GM12891 (cell line): ENCODE data around the gene TRPV2.

Experiments used
- DNase-seq: peaks from one replicate; pipeline ENCODE4 v3.0.0; 2011; ENCODE audit warnings: low spot score; ENCODE audit not compliant: insufficient read length
- FAIRE-seq: peaks from 2 replicates; lab custom pipeline; 2011; peaks lifted over from hg19 to GRCh38; lab: Jason Lieb, UNC
- PAX5 ChIP-seq: IDR thresholded peaks from 2 replicates; pipeline ENCODE4 v1.6.1; 2011; ENCODE audit warnings: low read length, moderate library complexity, mild to moderate bottlenecking; ENCODE audit not compliant: insufficient read depth, severe bottlenecking
- POLR2A ChIP-seq: IDR thresholded peaks from 2 replicates; pipeline ENCODE4 v1.6.1; 2011; ENCODE audit warnings: low read depth, low read length, control low read depth
- POLR2AphosphoS5 ChIP-seq: IDR thresholded peaks from 2 replicates; pipeline ENCODE4 v1.6.1; 2011; ENCODE audit warnings: low read depth, low read length, control low read depth
- POU2F2 ChIP-seq: IDR thresholded peaks from 2 replicates; pipeline ENCODE4 v1.6.1; 2011; ENCODE audit warnings: low read depth, mild to moderate bottlenecking, control low read depth, low read length, moderate library complexity
- SPI1 ChIP-seq: IDR thresholded peaks from 2 replicates; pipeline ENCODE4 v1.6.1; 2011; ENCODE audit warnings: low read depth, low read length, control low read depth
- TAF1 ChIP-seq: IDR thresholded peaks from 2 replicates; pipeline ENCODE4 v1.6.1; 2011; ENCODE audit warnings: low read depth, low read length, control low read depth

Gene TRPV2

DNA sequence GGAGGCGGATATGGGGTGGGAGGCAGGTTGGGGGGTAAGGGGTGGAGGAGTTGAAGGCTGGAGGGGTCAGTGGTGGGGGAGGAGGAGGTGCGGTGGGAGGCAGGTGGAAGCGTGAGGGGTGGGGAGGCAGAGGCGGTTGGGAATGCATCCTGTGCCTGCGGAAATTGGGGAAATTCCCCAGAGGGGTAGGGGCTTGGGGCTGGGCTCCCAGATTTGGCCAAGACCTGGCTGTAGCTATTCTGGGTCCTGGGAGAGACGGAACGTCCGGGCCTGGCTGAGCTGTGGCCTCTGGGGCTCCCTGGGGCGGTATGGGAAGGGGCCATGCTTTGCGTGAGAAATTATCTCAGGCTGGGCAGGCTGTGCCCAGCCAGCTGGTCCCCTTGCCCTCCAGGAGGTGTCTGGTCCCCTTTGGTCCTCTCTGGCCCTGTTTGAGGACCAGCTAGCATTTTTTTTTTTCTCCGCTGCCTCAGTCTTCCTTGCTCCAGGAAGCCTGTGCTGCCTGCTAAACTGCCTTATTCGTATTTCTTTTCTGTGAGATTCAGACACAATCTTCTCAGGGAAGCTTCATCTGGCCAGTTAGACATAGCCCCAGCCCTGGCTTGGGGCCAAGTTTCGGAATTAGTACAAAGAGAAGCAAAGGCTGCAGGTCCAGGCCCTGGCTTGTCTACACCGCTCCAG lies 7.3 kb upstream of the TRPV2 start:
- DNase-seq (peak; percentile 79), FAIRE-seq (peak; percentile 94)
- TF ChIP-seq PAX5 (no peak), TAF1 (0 out of 2 replicates have a peak, but pooled peaks have one; percentile 8), POLR2AphosphoS5 (0 out of 2 replicates have a peak, but pooled peaks have one; percentile 22)

DNA sequence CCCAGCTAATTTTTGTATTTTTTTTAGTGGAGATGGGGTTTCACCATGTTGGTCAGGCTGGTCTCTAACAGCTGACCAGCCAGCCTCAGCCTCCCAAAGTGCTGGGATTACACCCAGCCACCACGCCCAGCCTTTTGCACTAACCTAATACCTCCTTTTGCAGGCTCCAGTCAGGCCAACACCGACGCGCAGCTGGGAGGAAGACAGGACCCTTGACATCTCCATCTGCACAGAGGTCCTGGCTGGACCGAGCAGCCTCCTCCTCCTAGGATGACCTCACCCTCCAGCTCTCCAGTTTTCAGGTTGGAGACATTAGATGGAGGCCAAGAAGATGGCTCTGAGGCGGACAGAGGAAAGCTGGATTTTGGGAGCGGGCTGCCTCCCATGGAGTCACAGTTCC lies 2.0 kb downstream of the TRPV2 start:
- DNase-seq (no peak), FAIRE-seq (no peak)
- TF ChIP-seq SPI1 (no peak), POLR2AphosphoS5 (no peak), PAX5 (no peak), POLR2A (no peak), POU2F2 (no peak), TAF1 (no peak)

DNA sequence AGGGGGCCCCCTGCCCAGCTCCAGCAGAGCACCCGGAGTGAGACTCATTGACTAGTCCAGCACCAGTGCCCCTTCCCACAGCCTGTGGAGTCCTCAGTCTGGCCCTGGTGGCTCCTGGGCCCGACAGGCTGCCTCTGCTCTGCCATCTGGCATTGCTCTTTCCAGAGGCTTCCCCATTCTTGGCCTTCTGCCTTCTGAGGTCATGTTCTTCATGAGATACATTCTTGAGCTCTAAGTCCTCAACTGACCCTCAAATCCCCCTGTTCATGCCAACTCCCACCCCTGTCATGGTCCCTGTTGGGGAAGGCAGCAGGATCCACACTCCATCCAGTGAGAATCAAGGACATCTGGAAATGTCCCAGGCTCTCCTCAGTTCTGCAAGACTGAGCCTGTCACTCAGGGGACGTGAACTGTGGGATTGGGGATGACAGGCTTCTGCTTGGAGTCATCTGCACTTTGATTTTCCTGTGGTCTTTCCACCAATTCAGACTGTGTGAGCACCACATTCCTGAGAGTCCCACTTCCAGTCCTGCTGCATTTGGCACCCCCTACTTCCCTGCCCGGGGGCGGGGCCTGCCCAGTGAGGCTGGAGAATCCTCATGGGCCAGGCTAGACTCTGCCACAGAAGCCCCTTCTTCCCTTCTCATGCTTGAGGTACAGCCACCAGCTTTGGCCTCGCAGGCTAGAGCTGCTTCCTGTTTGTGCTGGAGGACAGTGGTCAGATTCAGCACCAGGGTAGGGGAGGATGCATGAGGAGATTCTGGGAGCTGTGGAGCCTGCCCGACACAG lies 2.7 kb downstream of the TRPV2 start:
- FAIRE-seq: peak; percentile 52
- no peak for DNase-seq
- TF ChIP-seq SPI1: no peak
- no peak for TF ChIP-seq TAF1
- no peak for TF ChIP-seq POU2F2
- TF ChIP-seq POLR2AphosphoS5: no peak
- no peak for TF ChIP-seq POLR2A
- TF ChIP-seq PAX5: no peak

DNA sequence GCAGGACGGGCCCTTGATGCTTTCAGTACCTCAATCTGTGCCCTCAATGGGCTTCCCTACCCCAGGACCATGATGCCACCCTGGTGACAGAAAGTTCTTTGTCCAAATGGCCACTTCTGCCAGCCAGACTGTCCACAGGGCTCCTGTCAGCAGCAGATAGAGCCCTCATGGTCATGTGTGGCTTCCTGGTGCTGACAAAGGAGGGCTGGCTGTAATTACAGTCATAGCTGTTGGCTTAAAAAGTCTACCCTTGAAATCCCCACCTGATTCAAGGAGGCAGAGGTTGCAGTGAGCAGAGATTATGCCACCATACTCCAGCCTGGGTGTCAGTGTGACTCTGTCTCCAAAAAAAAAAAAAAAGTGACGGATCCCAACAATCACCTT lies 3.3 kb downstream of the TRPV2 start:
- FAIRE-seq (peak; percentile 28), DNase-seq (no peak)
- no peak for TF ChIP-seq PAX5
- TF ChIP-seq TAF1: no peak
- no peak for TF ChIP-seq POLR2A
- TF ChIP-seq POLR2AphosphoS5: no peak
- TF ChIP-seq SPI1: no peak
- no peak for TF ChIP-seq POU2F2

DNA sequence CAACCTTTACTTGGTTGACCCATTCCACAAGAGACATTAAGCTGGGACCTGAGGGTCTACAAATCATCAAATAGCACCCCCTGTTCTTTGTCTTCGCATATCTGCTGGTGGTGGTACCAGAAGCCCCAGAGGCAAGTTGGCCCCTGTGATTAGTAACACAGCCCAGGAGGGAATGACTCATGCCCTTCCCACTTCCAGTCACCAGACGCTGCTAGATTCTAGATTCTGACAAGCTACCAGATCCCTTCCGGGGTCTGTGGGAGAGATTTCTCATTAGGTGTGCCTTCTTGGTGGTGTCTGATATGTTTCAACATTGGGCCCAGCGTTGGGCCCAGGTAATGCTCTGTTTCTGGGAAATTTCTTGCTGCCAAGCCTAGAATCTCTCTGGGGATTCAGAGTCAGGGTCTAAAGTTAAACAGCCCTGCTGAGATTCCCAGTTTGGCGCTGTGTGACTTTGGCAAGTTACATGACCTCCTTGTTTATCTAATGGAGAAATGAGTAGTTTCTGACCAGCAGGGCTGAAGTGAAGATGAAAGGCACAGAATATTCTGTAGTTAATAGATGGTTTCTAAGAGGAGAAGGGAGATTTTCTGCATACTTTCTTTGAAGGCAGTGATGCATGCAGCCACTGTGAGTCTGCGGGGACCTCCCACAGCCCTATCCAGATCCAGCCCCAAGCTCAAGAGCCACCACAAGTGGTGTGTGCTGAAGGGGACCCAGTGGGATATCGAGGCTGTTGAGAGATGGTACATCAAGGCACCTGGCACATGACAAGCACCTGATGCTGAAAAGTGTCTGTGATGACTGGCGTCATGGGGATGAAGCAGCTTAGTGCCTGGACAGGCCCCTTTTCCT lies 3.9 kb downstream of the TRPV2 start:
- DNase-seq: no peak
- FAIRE-seq: peak; percentile 54
- TF ChIP-seq PAX5 (peak; percentile 54), TAF1 (no peak), SPI1 (peak; percentile 64), POU2F2 (peak; percentile 58; the same call in 1 of the 2 replicates), POLR2A (no peak), POLR2AphosphoS5 (0 out of 2 replicates have a peak, but pooled peaks have one; percentile 37)

DNA sequence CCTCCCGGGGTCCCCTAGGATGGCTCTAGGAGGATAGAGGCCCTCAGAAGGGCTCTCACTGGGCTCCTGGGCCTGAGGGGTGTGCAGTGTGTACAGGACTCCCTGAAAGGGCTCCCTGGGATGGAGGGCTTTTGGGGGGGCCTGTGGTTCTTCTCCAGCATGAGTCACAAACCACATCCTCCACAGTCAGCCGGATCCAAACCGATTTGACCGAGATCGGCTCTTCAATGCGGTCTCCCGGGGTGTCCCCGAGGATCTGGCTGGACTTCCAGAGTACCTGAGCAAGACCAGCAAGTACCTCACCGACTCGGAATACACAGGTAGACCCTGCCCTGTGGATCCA lies 4.5 kb downstream of the TRPV2 start:
- DNase-seq (no peak), FAIRE-seq (peak; percentile 73)
- TF ChIP-seq POLR2A (no peak), POLR2AphosphoS5 (no peak), PAX5 (no peak)

DNA sequence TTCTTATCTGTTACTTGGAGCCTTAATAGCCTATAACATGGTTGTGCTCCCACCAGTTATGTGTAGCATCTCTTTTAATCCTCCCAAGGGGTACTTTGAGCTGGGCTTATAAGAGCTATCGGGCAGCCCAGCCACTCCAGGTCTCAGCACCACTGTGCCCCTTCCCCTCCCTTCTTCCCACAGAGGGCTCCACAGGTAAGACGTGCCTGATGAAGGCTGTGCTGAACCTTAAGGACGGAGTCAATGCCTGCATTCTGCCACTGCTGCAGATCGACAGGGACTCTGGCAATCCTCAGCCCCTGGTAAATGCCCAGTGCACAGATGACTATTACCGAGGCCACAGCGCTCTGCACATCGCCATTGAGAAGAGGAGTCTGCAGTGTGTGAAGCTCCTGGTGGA lies 7.0 kb downstream of the TRPV2 start:
- TF ChIP-seq POLR2AphosphoS5 (no peak), SPI1 (no peak), PAX5 (no peak), TAF1 (no peak), POU2F2 (no peak), POLR2A (no peak)
- DNase-seq (no peak), FAIRE-seq (no peak)

DNA sequence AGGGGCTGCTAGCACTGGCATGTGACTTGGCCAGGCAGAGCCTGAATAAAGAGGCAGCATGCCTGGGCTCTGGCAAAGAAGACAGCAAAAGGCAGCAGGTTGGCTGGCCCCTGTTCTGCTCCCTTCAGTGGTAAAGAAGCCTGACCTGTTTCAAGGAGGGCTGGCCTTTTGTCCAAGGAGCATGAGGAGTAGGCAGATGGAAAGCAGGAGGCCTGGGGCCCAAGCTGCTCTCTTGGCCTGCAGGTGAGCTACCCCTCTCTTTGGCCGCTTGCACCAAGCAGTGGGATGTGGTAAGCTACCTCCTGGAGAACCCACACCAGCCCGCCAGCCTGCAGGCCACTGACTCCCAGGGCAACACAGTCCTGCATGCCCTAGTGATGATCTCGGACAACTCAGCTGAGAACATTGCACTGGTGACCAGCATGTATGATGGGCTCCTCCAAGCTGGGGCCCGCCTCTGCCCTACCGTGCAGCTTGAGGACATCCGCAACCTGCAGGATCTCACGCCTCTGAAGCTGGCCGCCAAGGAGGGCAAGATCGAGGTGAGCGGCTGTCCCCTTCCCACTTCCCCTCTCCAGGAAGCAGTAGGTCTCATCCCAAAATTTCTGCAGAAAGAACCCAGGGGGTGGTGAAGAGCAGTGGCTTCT lies 8.0 kb downstream of the TRPV2 start:
- TF ChIP-seq POLR2A: no peak
- no peak for TF ChIP-seq POU2F2
- no peak for TF ChIP-seq SPI1
- TF ChIP-seq PAX5: no peak
- no peak for TF ChIP-seq POLR2AphosphoS5
- TF ChIP-seq TAF1: no peak
- no peak for FAIRE-seq

DNA sequence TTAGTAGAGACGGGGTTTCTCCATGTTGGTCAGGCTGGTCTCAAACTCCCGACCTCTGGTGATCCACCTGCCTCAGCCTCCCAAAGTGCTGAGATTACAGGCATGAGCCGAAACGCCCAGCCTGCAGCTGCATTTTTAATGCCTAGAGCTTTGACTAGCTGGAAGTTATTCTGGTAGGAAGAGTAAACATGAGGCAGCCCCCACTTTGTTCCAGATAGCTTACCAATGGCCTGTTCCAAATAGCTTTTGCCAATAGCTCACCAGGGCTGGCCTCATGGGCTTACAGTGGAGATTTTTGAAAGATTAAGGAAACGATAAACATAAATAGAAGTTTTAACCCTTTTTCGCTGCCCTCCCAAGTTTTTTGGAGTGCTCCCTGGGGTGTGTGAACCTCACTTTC lies 9.8 kb downstream of the TRPV2 start:
- no peak for TF ChIP-seq PAX5
- no peak for TF ChIP-seq TAF1
- no peak for TF ChIP-seq POLR2A
- TF ChIP-seq POLR2AphosphoS5: no peak
- no peak for TF ChIP-seq SPI1
- TF ChIP-seq POU2F2: no peak
- DNase-seq: no peak

More for the DNA sequence above, 8.0 kb downstream of the TRPV2 start:
- DNase-seq: no peak

More for the DNA sequence above, 9.8 kb downstream of the TRPV2 start:
- FAIRE-seq: no peak
